Keratinocyte (primary cell): Measurements from ENCODE around the gene TOM1. TPM values are rescaled to one million over a fixed set of nuclear protein-coding genes. Genes with fewer than 3 reads are reported as not detected.

Experiments
- DNase-seq: peaks from one replicate; pipeline ENCODE4 v3.0.0-alpha.2; 2011; ENCODE audit warnings: low read depth, missing footprints, low spot score
- FAIRE-seq: peaks from 2 replicates; lab custom pipeline; 2011; peaks lifted over from hg19 to GRCh38; lab: Jason Lieb, UNC
- H2AFZ ChIP-seq: 2 replicates; pipeline ENCODE4 v1.6.0; 2012; ENCODE audit warnings: low read length, control low read depth, inconsistent platforms; ENCODE audit not compliant: control insufficient read depth
- H3K27ac ChIP-seq: 2 replicates; pipeline ENCODE4 v1.5.1; 2011; ENCODE audit warnings: low read length; ENCODE audit not compliant: control insufficient read depth, insufficient read depth
- H3K27me3 ChIP-seq: 3 replicates; pipeline ENCODE4 v1.6.0; 2011; ENCODE audit warnings: low read length; ENCODE audit not compliant: control insufficient read depth, insufficient read depth; ENCODE audit errors: extremely low read depth
- H3K36me3 ChIP-seq, 2 experiments: 2 replicates in 1 of 2; 3 replicates in 1 of 2; pipeline ENCODE4 v1.5.1; 2011; ENCODE audit warnings: low read length in 2 of 2, mild to moderate bottlenecking in 1 of 2; ENCODE audit not compliant: control insufficient read depth in 2 of 2, insufficient read depth in 2 of 2; ENCODE audit errors: extremely low read depth in 1 of 2
- H3K4me1 ChIP-seq: 3 replicates; pipeline ENCODE4 v1.5.1; 2011; ENCODE audit warnings: low read length; ENCODE audit not compliant: control insufficient read depth, insufficient read depth; ENCODE audit errors: extremely low read depth
- H3K4me2 ChIP-seq: 3 replicates; pipeline ENCODE4 v1.6.0; 2011; ENCODE audit warnings: low read depth, low read length; ENCODE audit not compliant: control insufficient read depth, insufficient read depth; ENCODE audit errors: extremely low read depth
- H3K4me3 ChIP-seq, 3 experiments: fragments of 200-600 bp in 1 of 3; sonication (generic) in 1 of 3; 2 replicates in 2 of 3; 3 replicates in 1 of 3; pipeline ENCODE4 v1.5.1; 2011 to 2016; ENCODE audit warnings: low read length in 3 of 3, mild to moderate bottlenecking in 3 of 3, control low read depth in 2 of 3, inconsistent platforms in 1 of 3, low read depth in 1 of 3, mixed read lengths in 1 of 3, mixed run types in 1 of 3, moderate library complexity in 1 of 3; ENCODE audit not compliant: control insufficient read depth in 2 of 3, insufficient read depth in 2 of 3; ENCODE audit errors: extremely low read depth in 1 of 3
- H3K79me2 ChIP-seq: 2 replicates; pipeline ENCODE4 v1.6.0; 2012; ENCODE audit warnings: low read length; ENCODE audit not compliant: control insufficient read depth, insufficient read depth
- H3K9ac ChIP-seq: 3 replicates; pipeline ENCODE4 v1.6.0; 2011; ENCODE audit warnings: low read length; ENCODE audit not compliant: control insufficient read depth, insufficient read depth; ENCODE audit errors: extremely low read depth
- H3K9me1 ChIP-seq: 3 replicates; pipeline ENCODE4 v1.6.0; 2011; ENCODE audit warnings: low read length; ENCODE audit not compliant: control insufficient read depth, insufficient read depth; ENCODE audit errors: extremely low read depth
- H3K9me3 ChIP-seq: 2 replicates; pipeline ENCODE4 v1.5.1; 2012; ENCODE audit warnings: low read depth, low read length; ENCODE audit not compliant: control insufficient read depth
- H4K20me1 ChIP-seq: 3 replicates; pipeline ENCODE4 v1.6.0; 2011; ENCODE audit warnings: low read length; ENCODE audit not compliant: control insufficient read depth, insufficient read depth; ENCODE audit errors: extremely low read depth
- CTCF ChIP-seq, 3 experiments: IDR thresholded peaks in 1 of 3; conservative IDR thresholded peaks in 1 of 3; optimal IDR thresholded peaks in 1 of 3; 2 replicates in 2 of 3; 3 replicates in 1 of 3; pipeline versions ENCODE3 to v1.5.1; 2011; ENCODE audit warnings: low read length in 3 of 3, mild to moderate bottlenecking in 3 of 3, moderate library complexity in 2 of 3, control low read depth in 1 of 3, inconsistent platforms in 1 of 3; ENCODE audit not compliant: insufficient read depth in 2 of 3; ENCODE audit errors: extremely low read depth in 1 of 3
- EZH2 ChIP-seq: IDR thresholded peaks from one replicate; pipeline ENCODE4 v1.6.1; 2012; ENCODE audit warnings: inconsistent platforms, mild to moderate bottlenecking, low read length, moderate library complexity
- dilution Hi-C: fragments of 300-500 bp; cut with MboI; formaldehyde crosslinking; loops from one replicate; pipeline ENCODE4 v1.7.0; 2020; ENCODE audit warnings: low sequenced_read_pairs; ENCODE audit not compliant: extremely low pct_ligation_motif_present
- polyA plus RNA-seq, 5 experiments: library from polyadenylated mRNA; depleted of rRNA in 3 of 5; stranded (reverse) in 3 of 5; stranded (forward) in 1 of 5; unstranded in 1 of 5; fragments of >200 nt; gene quantifications; 1 replicate in 1 of 5; 2 replicates in 3 of 5; 3 replicates in 1 of 5; pipeline versions ENCODE4 v1.2.1 to v1.2.3, GENCODE V29; 2011 to 2012; ENCODE audit warnings: missing spikeins in 2 of 5, low read depth in 1 of 5, low replicate concordance in 1 of 5

Gene TOM1
- polyA plus RNA-seq, 1 donor (not counting 4 experiments of a cell fraction or from before 2014, with no cell fraction given), result 17.4 TPM

- no peaks in the 10 kb centered on the region for H3K79me2 ChIP-seq
- no peaks in the 10 kb centered on the region for H4K20me1 ChIP-seq
- H3K9me3 ChIP-seq, result no peaks in the 10 kb centered on the region
- no peak for DNase-seq
- no peak overlapping the region for H3K9ac ChIP-seq
- no peak overlapping the region for H3K4me3 ChIP-seq
- no peak overlapping the region for H3K4me2 ChIP-seq
- no peak for FAIRE-seq
- no peak overlapping the region for H2AFZ ChIP-seq
- peaks cover 7% of the 10 kb centered on the region for H3K4me1 ChIP-seq
- TF ChIP-seq CTCF (optimal IDR thresholded peaks at IDR 0.05 in 1 of 3, IDR thresholded peaks at IDR 0.05 in 1 of 3, conservative IDR thresholded peaks at IDR 0.05 in 1 of 3; ENCODE audit: extremely low read depth in 1 of 3, insufficient read depth in 2 of 3, low read length in 3 of 3) (no peak), EZH2 (no peak)
- dilution Hi-C loops, result no loop called here
- H3K27me3 ChIP-seq, result no peaks in the 10 kb centered on the region
- no peaks in the 10 kb centered on the region for H3K9me1 ChIP-seq
- no peak overlapping the region for H3K27ac ChIP-seq
- peaks cover 0 to 1% of the 10 kb centered on the region in 2 experiments for H3K36me3 ChIP-seq
Observed at GRCh38 chr22:35308480-35309021, 8.9 kb downstream of the TOM1 start.

GRCh38 chr22:35310556-35311550 is 11.2 kb downstream of the TOM1 start:
- Histone ChIP-seq H3K27ac (no peak overlapping the region), H3K9me1 (peaks cover 4% of the 10 kb centered on the region), H2AFZ (no peak overlapping the region), H3K4me3 (no peak overlapping the region), H3K4me1 (peaks cover 20% of the 10 kb centered on the region), H4K20me1 (no peaks in the 10 kb centered on the region), H3K9ac (no peak overlapping the region), H3K79me2 (no peaks in the 10 kb centered on the region), H3K9me3 (no peaks in the 10 kb centered on the region), H3K36me3 (no peaks in the 10 kb centered on the region), H3K4me2 (no peak overlapping the region), H3K27me3 (no peaks in the 10 kb centered on the region)
- no peak for DNase-seq
- dilution Hi-C loops, result no loop called here
- no peak for TF ChIP-seq EZH2
- no peak for TF ChIP-seq CTCF (optimal IDR thresholded peaks at IDR 0.05 in 1 of 3, IDR thresholded peaks at IDR 0.05 in 1 of 3, conservative IDR thresholded peaks at IDR 0.05 in 1 of 3; ENCODE audit: extremely low read depth in 1 of 3, insufficient read depth in 2 of 3, low read length in 3 of 3)
- no peak for FAIRE-seq
